A549 (cell line): ENCODE data around the gene PARD3B. TPM values are rescaled to one million over a fixed set of nuclear protein-coding genes. Genes with fewer than 3 reads are reported as not detected.

Experiments
- ATAC-seq, 2 experiments: fragments of 200-7000 bp in 1 of 2; fragments of >200 bp in 1 of 2; cut with Nextera tagmentation in 1 of 2; cut with Tn5 transposase in 1 of 2; 3 replicates each; pipeline versions ENCODE4 v1.8.0 to v1.9.1; 2018 to 2020; ENCODE audit warnings: mild to moderate bottlenecking in 1 of 2, moderate library complexity in 1 of 2
- CTCF ChIA-PET: fragments of 300-600 bp; sonication (Branson Sonifier 250); formaldehyde crosslinking; extraction: SDS; loops from one replicate; lab custom pipeline; 2021; ENCODE audit warnings: antibody characterized with exemption, inconsistent platforms; lab: Yijun Ruan, JAX
- POLR2A ChIA-PET: fragments of 350-600 bp; formaldehyde crosslinking; extraction: SDS; loops from one replicate; lab custom pipeline; 2021; ENCODE audit warnings: antibody characterized with exemption, inconsistent platforms; lab: Yijun Ruan, JAX
- DNase-seq, 2 experiments: peaks; one replicate each; pipeline versions ENCODE4 v3.0.0 to v3.0.0-alpha.2; 2011 to 2016; ENCODE audit warnings: low read depth in 1 of 2, low spot score in 1 of 2
- FAIRE-seq: peaks from 2 replicates; lab custom pipeline; 2011; peaks lifted over from hg19 to GRCh38; lab: Jason Lieb, UNC
- H3K27ac ChIP-seq, 2 experiments: fragments of >200 bp; sonication (Bioruptor Twin); formaldehyde crosslinking; 3 replicates each; pipeline ENCODE4 v1.5.1; 2016 to 2017
- H3K4me1 ChIP-seq: fragments of >200 bp; sonication (Bioruptor Twin); formaldehyde crosslinking; 3 replicates; pipeline ENCODE4 v1.6.1; 2016
- H3K4me2 ChIP-seq: fragments of >200 bp; sonication (Bioruptor Twin); formaldehyde crosslinking; 3 replicates; pipeline ENCODE4 v1.6.1; 2016
- H3K4me3 ChIP-seq: fragments of >200 bp; sonication (Bioruptor Twin); formaldehyde crosslinking; 3 replicates; pipeline ENCODE4 v1.5.1; 2016
- H3K9me3 ChIP-seq: fragments of >200 bp; sonication (Bioruptor Twin); formaldehyde crosslinking; 3 replicates; pipeline ENCODE4 v1.6.1; 2016
- BHLHE40 ChIP-seq: IDR thresholded peaks from 2 replicates; pipeline ENCODE4 v1.6.1; 2012; ENCODE audit warnings: low read depth, low read length, inconsistent platforms
- CBX2 ChIP-seq: fragments of 200-600 bp; sonication (generic); IDR thresholded peaks from 2 replicates; pipeline ENCODE4 v1.6.1; 2016; ENCODE audit warnings: low read depth, mild to moderate bottlenecking, borderline replicate concordance
- CBX8 ChIP-seq: fragments of 200-600 bp; sonication (generic); IDR thresholded peaks from 2 replicates; pipeline ENCODE4 v1.6.1; 2016
- CEBPB ChIP-seq, 2 experiments: fragments of >200 bp in 1 of 2; sonication (Bioruptor Twin) in 1 of 2; formaldehyde crosslinking in 1 of 2; IDR thresholded peaks; 2 replicates each; pipeline ENCODE4 v1.6.1; 2012 to 2016
- CHD4 ChIP-seq: fragments of 200-600 bp; sonication (generic); IDR thresholded peaks from 2 replicates; pipeline ENCODE4 v1.6.1; 2016; ENCODE audit warnings: antibody characterized with exemption, mild to moderate bottlenecking, borderline replicate concordance
- EHF ChIP-seq: fragments of 250-450 bp; sonication (Bioruptor Pico); IDR thresholded peaks from 2 replicates; pipeline ENCODE4 v1.5.0; 2020; ENCODE audit warnings: mild to moderate bottlenecking
- EP300 ChIP-seq, 2 experiments: fragments of >200 bp; sonication (Bioruptor Twin); formaldehyde crosslinking; IDR thresholded peaks; 2 replicates in 1 of 2; 3 replicates in 1 of 2; pipeline ENCODE4 v1.6.1; 2016 to 2017
- ESRRA ChIP-seq: fragments of 150-350 bp; IDR thresholded peaks from 2 replicates; pipeline ENCODE4 v1.6.1; 2014; ENCODE audit warnings: mild to moderate bottlenecking, low read length, borderline replicate concordance
- FOSB ChIP-seq: fragments of 250-450 bp; sonication (Bioruptor Pico); IDR thresholded peaks from 2 replicates; pipeline ENCODE4 v1.5.0; 2020; ENCODE audit warnings: mild to moderate bottlenecking, moderate library complexity
- FOSL2 ChIP-seq, 2 experiments: fragments of 450-650 bp in 1 of 2; fragments of >200 bp in 1 of 2; sonication (Bioruptor Twin) in 1 of 2; formaldehyde crosslinking; IDR thresholded peaks; 2 replicates each; pipeline versions ENCODE4 v1.5.0 to v1.6.1; 2016 to 2020; ENCODE audit warnings: mild to moderate bottlenecking in 1 of 2, moderate library complexity in 1 of 2
- FOXS1 ChIP-seq: fragments of 250-450 bp; sonication (Bioruptor Pico); IDR thresholded peaks from 2 replicates; pipeline ENCODE4 v1.5.0; 2020; ENCODE audit warnings: mild to moderate bottlenecking, moderate library complexity
- GATA3 ChIP-seq: IDR thresholded peaks from 2 replicates; pipeline ENCODE4 v1.6.1; 2012; ENCODE audit warnings: borderline replicate concordance
- HDAC2 ChIP-seq: fragments of 200-600 bp; sonication (generic); IDR thresholded peaks from 2 replicates; pipeline ENCODE4 v1.6.1; 2016
- HEYL ChIP-seq: fragments of 250-450 bp; sonication (Bioruptor Pico); IDR thresholded peaks from 2 replicates; pipeline ENCODE4 v1.8.0; 2021; ENCODE audit warnings: mild to moderate bottlenecking, moderate library complexity
- HOXA7 ChIP-seq: fragments of 250-450 bp; sonication (Bioruptor Pico); IDR thresholded peaks from 2 replicates; pipeline ENCODE4 v1.5.0; 2020; ENCODE audit warnings: mild to moderate bottlenecking, moderate library complexity
- JUNB ChIP-seq: fragments of >200 bp; sonication (Bioruptor Twin); formaldehyde crosslinking; IDR thresholded peaks from 2 replicates; pipeline ENCODE4 v1.6.1; 2016
- KDM5A ChIP-seq: fragments of 200-600 bp; sonication (generic); IDR thresholded peaks from 2 replicates; pipeline ENCODE4 v1.6.1; 2016; ENCODE audit warnings: antibody characterized with exemption, mild to moderate bottlenecking
- MAFK ChIP-seq: fragments of 450-650 bp; IDR thresholded peaks from 2 replicates; pipeline ENCODE4 v1.6.1; 2014; ENCODE audit not compliant: partially characterized antibody
- PHF8 ChIP-seq: fragments of 200-600 bp; sonication (generic); IDR thresholded peaks from 2 replicates; pipeline ENCODE4 v1.6.1; 2016; ENCODE audit warnings: low read depth, mild to moderate bottlenecking, antibody characterized with exemption, moderate library complexity, borderline replicate concordance
- RAD21 ChIP-seq, 2 experiments: fragments of >200 bp in 1 of 2; sonication (Bioruptor Twin) in 1 of 2; formaldehyde crosslinking in 1 of 2; IDR thresholded peaks in 1 of 2; conservative IDR thresholded peaks in 1 of 2; 2 replicates in 1 of 2; 3 replicates in 1 of 2; pipeline ENCODE4 v1.6.1; 2012 to 2018; ENCODE audit warnings: inconsistent platforms in 1 of 2
- RARB ChIP-seq: fragments of 250-450 bp; sonication (Bioruptor Pico); IDR thresholded peaks from 2 replicates; pipeline ENCODE4 v1.8.0; 2021; ENCODE audit warnings: mild to moderate bottlenecking, moderate library complexity
- SMC3 ChIP-seq: fragments of >200 bp; sonication (Bioruptor Twin); formaldehyde crosslinking; IDR thresholded peaks from 3 replicates; pipeline ENCODE4 v1.6.1; 2018; ENCODE audit warnings: inconsistent platforms
- TP53 ChIP-seq: fragments of 250-450 bp; sonication (Bioruptor Pico); IDR thresholded peaks from 2 replicates; pipeline ENCODE4 v1.5.0; 2021; ENCODE audit warnings: mild to moderate bottlenecking, moderate library complexity
- ZC3H11A ChIP-seq: fragments of 450-650 bp; IDR thresholded peaks from 2 replicates; pipeline ENCODE4 v1.6.1; 2014; ENCODE audit warnings: antibody characterized with exemption, mild to moderate bottlenecking
- WGBS: methylation state at CpG from one replicate; pipeline ENCODE4 v1.1.6; 2017; ENCODE audit errors: missing lambda C conversion rate; 5-methylcytosine and 5-hydroxymethylcytosine counted together
- polyA plus RNA-seq, 4 experiments: library from polyadenylated mRNA; depleted of rRNA in 3 of 4; stranded (reverse); fragments of >200 nt; fragmentation: RNase III in 1 of 4; extraction: RNeasy Plus Mini Kit Qiagen cat#74134 plus additional on column Dnase treatment in 1 of 4; gene quantifications; 2 replicates in 3 of 4; 3 replicates in 1 of 4; pipeline ENCODE4 v1.2.3, GENCODE V29; 2011 to 2017
- TF ChIP-seq, protein P1 (sequence below): IDR thresholded peaks from 2 replicates; pipeline ENCODE4 v1.6.1; 2012
- TF ChIP-seq, protein P2 (sequence below): fragments of >200 bp; sonication (Bioruptor Twin); formaldehyde crosslinking; IDR thresholded peaks from 2 replicates; pipeline ENCODE4 v1.6.1; 2016
- TF ChIP-seq, protein P3 (sequence below): fragments of >200 bp; sonication (Bioruptor Twin); formaldehyde crosslinking; IDR thresholded peaks from 3 replicates; pipeline ENCODE4 v1.5.1; 2016

PARD3B gene
- polyA plus RNA-seq, 2 of the 4 experiments (the other 2 are of a cell fraction), result 1.2 to 2.4 TPM

DNA sequence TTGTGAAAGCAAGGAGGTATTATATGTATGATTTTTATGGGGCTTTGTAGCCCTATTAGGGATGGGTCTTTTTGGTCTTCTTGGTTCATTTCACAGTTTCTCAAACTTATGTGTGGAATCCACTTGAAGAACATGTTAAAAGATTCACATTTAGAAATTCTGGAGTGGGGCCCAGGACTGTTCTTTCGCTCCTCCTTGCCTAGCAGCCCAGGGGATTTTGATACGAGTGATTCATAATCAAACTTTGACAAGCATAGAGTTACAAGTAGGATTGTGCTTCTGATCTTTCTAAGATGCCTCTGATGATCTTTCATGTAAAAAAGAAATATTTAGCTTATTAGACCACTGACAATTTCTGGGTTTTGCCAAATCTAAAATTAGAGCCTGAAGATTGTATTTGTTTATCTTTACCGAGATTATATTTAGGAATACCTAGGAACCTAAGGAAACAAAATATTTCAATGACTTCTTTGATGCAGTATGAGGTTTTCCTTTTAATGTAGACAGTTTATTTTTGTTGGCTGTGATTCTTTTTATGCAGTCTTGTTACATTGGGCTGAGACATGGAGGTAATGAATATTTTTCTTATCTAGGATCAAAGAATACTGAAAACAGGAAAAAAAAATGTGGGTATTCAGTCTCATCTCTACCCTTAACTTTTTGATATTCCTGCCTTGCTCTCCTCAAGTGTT lies 324.0 kb downstream of the PARD3B start:
- WGBS, result 63% methylated on average over 3 of the region's 3 CpGs
- no peak overlapping the region for H3K4me2 ChIP-seq
- no peaks in the 10 kb centered on the region for H3K9me3 ChIP-seq
- POLR2A ChIA-PET, result no interaction called here
- H3K4me3 ChIP-seq, result no peak overlapping the region
- ATAC-seq, result no peak
- no peak for FAIRE-seq
- no peak for TF ChIP-seq EP300 (IDR thresholded peaks at IDR 0.05)
- no peak for TF ChIP-seq CHD4
- TF ChIP-seq HEYL (CRISPR knock-in tag), result no peak
- TF ChIP-seq, protein P1, sequence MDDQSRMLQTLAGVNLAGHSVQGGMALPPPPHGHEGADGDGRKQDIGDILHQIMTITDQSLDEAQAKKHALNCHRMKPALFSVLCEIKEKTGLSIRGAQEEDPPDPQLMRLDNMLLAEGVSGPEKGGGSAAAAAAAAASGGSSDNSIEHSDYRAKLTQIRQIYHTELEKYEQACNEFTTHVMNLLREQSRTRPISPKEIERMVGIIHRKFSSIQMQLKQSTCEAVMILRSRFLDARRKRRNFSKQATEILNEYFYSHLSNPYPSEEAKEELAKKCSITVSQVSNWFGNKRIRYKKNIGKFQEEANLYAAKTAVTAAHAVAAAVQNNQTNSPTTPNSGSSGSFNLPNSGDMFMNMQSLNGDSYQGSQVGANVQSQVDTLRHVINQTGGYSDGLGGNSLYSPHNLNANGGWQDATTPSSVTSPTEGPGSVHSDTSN, result no peak
- TF ChIP-seq JUNB, result no peak
- TF ChIP-seq FOSL2 (IDR thresholded peaks at IDR 0.05), result no peak
- TF ChIP-seq FOSL2 (CRISPR knock-in tag; IDR thresholded peaks at IDR 0.05), result no peak
- TF ChIP-seq CBX8, result no peak
- no peak for TF ChIP-seq FOSB (CRISPR knock-in tag)
- no peak for TF ChIP-seq PHF8
- TF ChIP-seq FOXS1 (CRISPR knock-in tag), result no peak
- TF ChIP-seq HOXA7 (CRISPR knock-in tag), result no peak
- TF ChIP-seq RARB (CRISPR knock-in tag), result no peak
- TF ChIP-seq HDAC2, result no peak
- TF ChIP-seq, protein P2, sequence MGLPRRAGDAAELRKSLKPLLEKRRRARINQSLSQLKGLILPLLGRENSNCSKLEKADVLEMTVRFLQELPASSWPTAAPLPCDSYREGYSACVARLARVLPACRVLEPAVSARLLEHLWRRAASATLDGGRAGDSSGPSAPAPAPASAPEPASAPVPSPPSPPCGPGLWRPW, result no peak
- TF ChIP-seq, all 56 proteins: peak for 0
- DNase-seq, result no peak
- H3K27ac ChIP-seq, result no peak overlapping the region
- H3K4me1 ChIP-seq, result no peaks in the 10 kb centered on the region
- CTCF ChIA-PET, result no interaction called here

DNA sequence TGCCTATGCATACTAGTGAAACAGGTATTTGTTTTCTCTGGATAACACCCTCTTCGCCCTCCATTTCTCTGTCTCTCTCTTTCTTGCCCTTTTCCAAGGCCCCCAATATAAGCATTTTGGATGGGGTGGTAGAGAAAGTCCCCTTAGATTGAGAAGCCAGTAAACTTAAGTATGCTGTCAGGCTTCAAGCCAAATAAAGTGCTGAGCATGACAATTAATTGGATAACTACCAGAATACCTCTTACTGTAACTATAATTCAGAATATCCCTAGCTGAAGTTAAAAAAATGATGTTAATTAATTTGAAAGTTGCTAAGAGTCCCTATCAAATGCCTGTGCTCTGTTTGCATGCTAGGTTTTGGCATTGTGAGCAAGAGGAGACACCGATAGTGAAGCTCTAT lies 324.8 kb downstream of the PARD3B start:
- H3K27ac ChIP-seq, result no peak overlapping the region
- no peak for DNase-seq
- no peak for TF ChIP-seq GATA3
- no peak for TF ChIP-seq ZC3H11A
- TF ChIP-seq, protein P3, sequence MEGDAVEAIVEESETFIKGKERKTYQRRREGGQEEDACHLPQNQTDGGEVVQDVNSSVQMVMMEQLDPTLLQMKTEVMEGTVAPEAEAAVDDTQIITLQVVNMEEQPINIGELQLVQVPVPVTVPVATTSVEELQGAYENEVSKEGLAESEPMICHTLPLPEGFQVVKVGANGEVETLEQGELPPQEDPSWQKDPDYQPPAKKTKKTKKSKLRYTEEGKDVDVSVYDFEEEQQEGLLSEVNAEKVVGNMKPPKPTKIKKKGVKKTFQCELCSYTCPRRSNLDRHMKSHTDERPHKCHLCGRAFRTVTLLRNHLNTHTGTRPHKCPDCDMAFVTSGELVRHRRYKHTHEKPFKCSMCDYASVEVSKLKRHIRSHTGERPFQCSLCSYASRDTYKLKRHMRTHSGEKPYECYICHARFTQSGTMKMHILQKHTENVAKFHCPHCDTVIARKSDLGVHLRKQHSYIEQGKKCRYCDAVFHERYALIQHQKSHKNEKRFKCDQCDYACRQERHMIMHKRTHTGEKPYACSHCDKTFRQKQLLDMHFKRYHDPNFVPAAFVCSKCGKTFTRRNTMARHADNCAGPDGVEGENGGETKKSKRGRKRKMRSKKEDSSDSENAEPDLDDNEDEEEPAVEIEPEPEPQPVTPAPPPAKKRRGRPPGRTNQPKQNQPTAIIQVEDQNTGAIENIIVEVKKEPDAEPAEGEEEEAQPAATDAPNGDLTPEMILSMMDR, result no peak
- no peak for TF ChIP-seq HEYL (CRISPR knock-in tag)
- peak; percentile 64 for TF ChIP-seq MAFK
- no peak for TF ChIP-seq TP53 (CRISPR knock-in tag)
- TF ChIP-seq, all 56 proteins: peak for 1
- CTCF ChIA-PET, result interaction anchor here (6.3 kb wide), 1 partner anchor 807 kb away, joined by 56 read pairs; no protein-coding TSS in a partner anchor
- POLR2A ChIA-PET, result no interaction called here
- H3K4me2 ChIP-seq, result no peak overlapping the region
- H3K4me1 ChIP-seq, result no peaks in the 10 kb centered on the region
- no peak overlapping the region for H3K4me3 ChIP-seq
- H3K9me3 ChIP-seq, result no peaks in the 10 kb centered on the region
- 63% methylated on average over 2 of the region's 2 CpGs for WGBS
- ATAC-seq, result no peak
- no peak for FAIRE-seq

DNA sequence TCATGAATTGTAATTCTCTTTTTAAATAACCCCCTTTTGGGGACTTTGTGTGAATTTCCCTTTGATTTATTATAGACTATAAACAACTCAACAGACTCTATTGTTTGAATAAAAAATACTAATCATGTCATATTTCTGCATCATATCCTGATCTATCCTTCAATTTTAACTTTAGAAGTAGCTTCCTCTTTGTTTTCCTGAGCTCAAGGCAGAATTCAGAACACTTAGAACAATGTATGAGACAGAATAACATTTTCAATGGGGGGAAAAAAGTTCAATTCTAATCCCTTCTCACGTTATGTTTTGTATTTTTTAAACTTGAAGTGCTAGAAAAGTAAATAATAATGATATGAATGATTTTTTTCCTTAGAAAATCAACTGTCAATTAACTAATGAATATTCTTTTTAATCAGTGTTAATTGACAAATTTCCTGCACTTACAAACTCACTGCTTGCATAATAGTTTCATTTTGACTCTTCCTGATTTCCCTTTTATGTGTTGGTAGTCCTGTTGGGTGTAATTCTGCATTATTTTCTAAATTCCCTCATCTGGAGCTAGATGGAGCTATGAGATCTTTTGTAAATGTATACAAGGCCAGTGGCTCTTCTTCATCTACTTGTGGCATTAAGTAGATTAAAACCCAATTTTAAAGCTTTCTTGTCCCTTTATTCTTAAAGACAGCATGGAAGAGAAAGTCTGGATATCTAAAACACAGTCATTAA lies 326.1 kb downstream of the PARD3B start:
- no peak overlapping the region; the same call in 2 of the 3 replicates for H3K4me2 ChIP-seq
- peak; percentile 62 to 66; a peak in 3 of 6 replicates for ATAC-seq

More for the DNA sequence above, 326.1 kb downstream of the PARD3B start:
- WGBS, result 46% methylated on average over 1 of the region's 1 CpG
- ChIA-PET CTCF (interaction anchor here (0.8 to 6.3 kb wide), 5 partner anchors 11 to 1052 kb away, joined by 3 to 56 read pairs (median 4); partner anchors contain the start of gene NRP2), POLR2A (interaction anchor here (1.3 kb wide), 1 partner anchor 811 kb away, joined by 4 read pairs; the partner anchor contains the start of gene NRP2)
- peak; percentile 43 for FAIRE-seq
- TF ChIP-seq, protein P3, result peak; percentile 67
- TF ChIP-seq RAD21 (conservative IDR thresholded peaks at IDR 0.05 in 1 of 2, IDR thresholded peaks at IDR 0.05 in 1 of 2) (peak; percentile 72 to 79), BHLHE40 (no peak), EHF (CRISPR knock-in tag) (no peak), KDM5A (no peak), CBX2 (no peak), SMC3 (peak; percentile 73), ESRRA (no peak), CEBPB (IDR thresholded peaks at IDR 0.05) (no peak)
- Histone ChIP-seq H3K9me3 (no peaks in the 10 kb centered on the region), H3K4me1 (no peaks in the 10 kb centered on the region), H3K27ac (no peak overlapping the region), H3K4me3 (no peak overlapping the region)
- peak; percentile 3 to 44 for DNase-seq
